CD4-positive, alpha-beta T cell (primary cell): ENCODE data around the gene LZTS3. TPM values are rescaled to one million over a fixed set of nuclear protein-coding genes. Genes with fewer than 3 reads are reported as not detected.

ENCODE experiments used
- ATAC-seq: fragments of 200-7000 bp; cut with Tn5 transposase; one replicate; pipeline ENCODE4 v1.10.0; 2022; ENCODE audit warnings: mild to moderate bottlenecking; ENCODE audit not compliant: poor library complexity
- CTCF ChIA-PET: fragments of 350-600 bp; sonication (Branson Sonifier 250); formaldehyde crosslinking; loops from one replicate; lab custom pipeline; 2021; ENCODE audit warnings: antibody characterized with exemption, inconsistent platforms; lab: Charles Lee
- POLR2A ChIA-PET: fragments of 350-600 bp; sonication (Branson Sonifier 250); formaldehyde crosslinking; loops from one replicate; lab custom pipeline; 2021; ENCODE audit warnings: antibody characterized with exemption, inconsistent platforms; lab: Charles Lee
- DNase-seq, 14 experiments: peaks; one replicate each; pipeline ENCODE4 v3.0.0-alpha.2; 2013 to 2020; ENCODE audit warnings: mixed read lengths in 2 of 14
- H3K27ac ChIP-seq, 2 donors: one replicate each; pipeline versions ENCODE4 v1.5.1 to v1.7.0; 2013; ENCODE audit warnings: low read length in 2 of 2, low read depth in 1 of 2, mild to moderate bottlenecking in 1 of 2
- H3K27me3 ChIP-seq, 2 experiments: 1 replicate in 1 of 2; 2 replicates in 1 of 2; pipeline versions ENCODE4 v1.6.1 to v1.7.0; 2013; ENCODE audit warnings: low read length in 2 of 2, control low read depth in 1 of 2, mild to moderate bottlenecking in 1 of 2, moderate library complexity in 1 of 2; ENCODE audit not compliant: insufficient read depth in 2 of 2, control insufficient read depth in 1 of 2
- H3K36me3 ChIP-seq: one replicate; pipeline ENCODE4 v1.6.1; 2013; ENCODE audit warnings: low read length, control low read depth; ENCODE audit not compliant: insufficient read depth
- H3K4me1 ChIP-seq: one replicate; pipeline ENCODE4 v1.6.1; 2013; ENCODE audit warnings: low read length, control low read depth; ENCODE audit not compliant: insufficient read depth
- H3K4me3 ChIP-seq: one replicate; pipeline ENCODE4 v1.5.1; 2013; ENCODE audit warnings: mild to moderate bottlenecking, low read length, moderate library complexity
- H3K9me3 ChIP-seq, 2 experiments: 1 replicate in 1 of 2; 2 replicates in 1 of 2; pipeline versions ENCODE4 v1.6.1 to v1.7.0; 2013; ENCODE audit warnings: low read length in 2 of 2, mild to moderate bottlenecking in 2 of 2, control low read depth in 1 of 2, moderate library complexity in 1 of 2; ENCODE audit not compliant: control insufficient read depth in 1 of 2, insufficient read depth in 1 of 2
- H3K27ac Mint-ChIP-seq: one replicate; pipeline ENCODE4 v1.8.0; 2020; ENCODE audit warnings: mixed read lengths
- H3K27me3 Mint-ChIP-seq: one replicate; pipeline ENCODE4 v1.8.0; 2021; ENCODE audit warnings: mixed read lengths
- H3K36me3 Mint-ChIP-seq: one replicate; pipeline ENCODE4 v1.8.0; 2021; ENCODE audit warnings: low read depth, mixed read lengths
- H3K4me1 Mint-ChIP-seq: one replicate; pipeline ENCODE4 v1.8.0; 2021; ENCODE audit warnings: low read depth, mixed read lengths
- H3K4me3 Mint-ChIP-seq: one replicate; pipeline ENCODE4 v1.8.0; 2020; ENCODE audit warnings: mild to moderate bottlenecking, mixed read lengths
- H3K9me3 Mint-ChIP-seq: one replicate; pipeline ENCODE4 v1.8.0; 2020; ENCODE audit warnings: mixed read lengths
- intact Hi-C, 2 experiments: fragments of 100-400 bp; cut with DNase I in 1 of 2; cut with micrococcal nuclease in 1 of 2; formaldehyde crosslinking; loops; one replicate each; pipeline versions ENCODE4 v1.15.1 to v1.9.0; 2023 to 2025; cut with DNase I, micrococcal nuclease
- total RNA-seq, 174 experiments: library from RNA in 2 of 174; stranded (reverse) in 2 of 174; gene quantifications; one replicate each; pipeline ENCODE4 v1.2.3 and lab custom pipeline; 2021 to 2026
- TF ChIP-seq, protein P1 (sequence below): fragments of 200-600 bp; IDR thresholded peaks from one replicate; pipeline ENCODE4 v1.8.0; 2022; ENCODE audit warnings: antibody characterized with exemption, mild to moderate bottlenecking

Gene LZTS3
- total RNA-seq, 2 experiments from 2014 or later: 22.2 to 22.4 TPM

DNA sequence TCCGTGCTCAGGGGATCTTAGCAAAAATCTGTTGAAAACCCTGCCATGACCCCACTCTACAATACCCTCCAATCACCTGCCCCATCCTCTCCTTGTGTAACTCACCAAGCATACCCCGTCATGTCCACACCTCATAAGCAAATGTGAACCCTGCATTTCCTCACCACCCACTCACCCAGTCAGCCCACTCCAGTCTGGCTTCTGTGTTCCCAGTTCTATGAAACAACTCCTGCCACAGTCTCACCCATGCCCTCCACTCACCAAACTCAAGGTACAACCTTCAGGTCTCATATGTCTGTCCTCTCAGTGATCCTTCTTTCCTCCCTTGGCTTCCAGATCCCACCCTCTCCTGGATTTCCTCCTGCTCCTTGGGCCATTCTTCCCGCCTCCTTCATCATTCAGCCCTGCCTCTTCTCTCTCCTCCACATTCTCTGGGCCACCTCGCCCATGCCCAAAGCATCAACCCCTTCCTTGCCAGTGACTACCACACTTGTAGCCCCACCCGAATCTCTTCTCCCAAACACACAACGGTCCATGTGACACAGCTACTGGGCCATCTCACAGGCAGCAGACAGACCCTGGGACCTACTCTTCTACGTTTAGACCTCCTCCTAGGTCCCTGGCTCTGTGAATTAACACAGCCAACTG lies 22.4 kb upstream of the LZTS3 start:
- Mint-ChIP-seq H3K4me1 (peaks cover 16% of the 10 kb centered on the region), H3K4me3 (no peak overlapping the region), H3K27me3 (no peaks in the 10 kb centered on the region), H3K36me3 (peaks cover 89% of the 10 kb centered on the region), H3K9me3 (no peaks in the 10 kb centered on the region), H3K27ac (peak overlapping the region; percentile 47)
- TF ChIP-seq, protein P1, sequence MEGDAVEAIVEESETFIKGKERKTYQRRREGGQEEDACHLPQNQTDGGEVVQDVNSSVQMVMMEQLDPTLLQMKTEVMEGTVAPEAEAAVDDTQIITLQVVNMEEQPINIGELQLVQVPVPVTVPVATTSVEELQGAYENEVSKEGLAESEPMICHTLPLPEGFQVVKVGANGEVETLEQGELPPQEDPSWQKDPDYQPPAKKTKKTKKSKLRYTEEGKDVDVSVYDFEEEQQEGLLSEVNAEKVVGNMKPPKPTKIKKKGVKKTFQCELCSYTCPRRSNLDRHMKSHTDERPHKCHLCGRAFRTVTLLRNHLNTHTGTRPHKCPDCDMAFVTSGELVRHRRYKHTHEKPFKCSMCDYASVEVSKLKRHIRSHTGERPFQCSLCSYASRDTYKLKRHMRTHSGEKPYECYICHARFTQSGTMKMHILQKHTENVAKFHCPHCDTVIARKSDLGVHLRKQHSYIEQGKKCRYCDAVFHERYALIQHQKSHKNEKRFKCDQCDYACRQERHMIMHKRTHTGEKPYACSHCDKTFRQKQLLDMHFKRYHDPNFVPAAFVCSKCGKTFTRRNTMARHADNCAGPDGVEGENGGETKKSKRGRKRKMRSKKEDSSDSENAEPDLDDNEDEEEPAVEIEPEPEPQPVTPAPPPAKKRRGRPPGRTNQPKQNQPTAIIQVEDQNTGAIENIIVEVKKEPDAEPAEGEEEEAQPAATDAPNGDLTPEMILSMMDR: no peak
- H3K4me3 ChIP-seq: no peak overlapping the region
- no peak for DNase-seq
- H3K4me1 ChIP-seq: no peaks in the 10 kb centered on the region
- no peaks in the 10 kb centered on the region for H3K9me3 ChIP-seq
- no peaks in the 10 kb centered on the region for H3K27me3 ChIP-seq
- ATAC-seq: no peak
- ChIA-PET POLR2A (no interaction called here), CTCF (no interaction called here)
- H3K27ac ChIP-seq: no peak overlapping the region
- H3K36me3 ChIP-seq: peaks cover 80% of the 10 kb centered on the region
- intact Hi-C loops: no loop called here

DNA sequence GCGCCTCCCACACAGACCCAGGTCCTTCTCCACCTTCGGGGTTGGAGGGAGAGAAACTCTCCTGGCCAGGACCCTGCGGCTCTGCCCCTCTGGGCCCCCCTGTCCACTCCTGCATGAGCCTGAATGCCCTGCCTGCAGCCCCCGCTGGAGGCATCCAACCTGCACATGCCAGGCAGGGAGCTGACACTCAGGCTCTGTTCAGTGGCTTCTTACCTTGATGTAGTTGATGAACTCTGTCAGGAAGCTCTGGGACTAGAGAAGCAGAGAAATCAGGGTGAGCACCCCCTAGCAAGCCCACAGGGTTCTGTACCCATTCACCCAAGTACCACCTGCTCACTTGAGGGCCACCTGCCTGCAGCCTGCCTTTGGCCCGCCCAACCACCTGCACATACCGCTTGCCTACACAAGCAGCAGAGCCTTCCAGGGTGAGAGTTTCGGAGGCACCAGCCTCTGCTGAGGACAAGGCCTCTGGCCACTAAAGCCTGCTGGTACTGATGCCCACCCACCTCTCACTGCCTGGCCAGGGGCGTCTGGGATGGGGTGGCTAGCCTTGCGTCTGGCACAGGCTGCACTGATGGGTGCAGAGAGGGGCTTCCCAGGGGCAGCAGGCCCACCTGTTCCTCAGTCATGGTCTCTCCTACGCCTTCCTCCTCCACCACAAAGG lies 21.4 kb upstream of the LZTS3 start:
- no peak overlapping the region for H3K4me3 Mint-ChIP-seq
- no peaks in the 10 kb centered on the region for H3K27me3 Mint-ChIP-seq
- H3K9me3 Mint-ChIP-seq: no peaks in the 10 kb centered on the region
- H3K27ac ChIP-seq: no peak overlapping the region
- H3K27me3 ChIP-seq: no peaks in the 10 kb centered on the region
- peaks cover 79% of the 10 kb centered on the region for H3K36me3 ChIP-seq
- no peak for ATAC-seq
- no peaks in the 10 kb centered on the region for H3K4me1 ChIP-seq
- POLR2A ChIA-PET: no interaction called here
- intact Hi-C loops: no loop called here
- H3K9me3 ChIP-seq: no peaks in the 10 kb centered on the region
- H3K27ac Mint-ChIP-seq: peak overlapping the region; percentile 47
- H3K4me3 ChIP-seq: no peak overlapping the region
- H3K4me1 Mint-ChIP-seq: peaks cover 16% of the 10 kb centered on the region
- TF ChIP-seq, protein P1: no peak
- peaks cover 88% of the 10 kb centered on the region for H3K36me3 Mint-ChIP-seq
- CTCF ChIA-PET: no interaction called here
- no peak for DNase-seq

DNA sequence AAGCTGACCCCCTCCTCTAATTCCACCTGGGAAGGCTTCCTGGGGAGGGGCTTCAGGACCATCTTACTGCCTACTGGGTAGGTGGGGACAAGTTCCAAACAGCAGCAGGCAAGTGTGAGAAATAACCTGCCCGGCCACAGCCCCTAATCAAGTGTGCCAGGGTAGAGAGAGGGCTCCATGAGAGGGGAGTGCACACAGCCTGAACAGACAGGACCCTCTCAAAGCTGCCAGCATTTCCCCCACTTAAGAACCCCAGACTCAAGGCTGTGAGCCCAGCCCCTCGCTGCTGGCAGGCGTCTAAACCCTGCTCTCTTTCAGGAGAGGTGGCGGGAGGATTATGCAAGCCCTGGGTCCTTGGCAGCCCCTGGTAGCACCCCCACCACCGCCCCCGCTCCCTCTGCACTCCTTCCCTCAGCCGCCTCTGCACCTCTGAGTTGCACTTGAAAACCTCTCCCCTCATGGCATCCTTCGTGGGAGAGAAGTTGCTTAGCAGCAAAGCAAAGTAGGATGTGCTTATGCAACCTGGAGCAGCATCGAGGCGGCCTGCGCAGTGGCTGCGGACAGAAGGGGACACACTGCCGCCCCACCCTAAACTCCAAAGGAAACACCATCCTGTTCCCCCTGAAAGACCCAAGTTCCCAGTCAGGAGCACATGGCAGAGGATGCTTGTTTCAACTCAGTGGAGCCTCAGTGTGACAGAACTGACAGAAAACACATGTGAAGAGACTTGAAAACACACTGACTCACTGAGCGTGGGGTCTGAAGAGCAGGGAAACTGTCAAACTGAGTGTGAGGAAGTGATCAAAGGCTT lies 20.7 kb upstream of the LZTS3 start:
- H3K4me1 ChIP-seq: no peaks in the 10 kb centered on the region
- ATAC-seq (no peak), DNase-seq (no peak)
- POLR2A ChIA-PET: interaction anchor here (1.1 kb wide), 1 partner anchor 37 kb away, joined by 3 read pairs; no protein-coding TSS in a partner anchor
- intact Hi-C loops: no loop called here
- no peaks in the 10 kb centered on the region for H3K9me3 ChIP-seq
- TF ChIP-seq, protein P1: no peak
- no peak overlapping the region for H3K27ac ChIP-seq
- no peaks in the 10 kb centered on the region for H3K27me3 Mint-ChIP-seq
- H3K36me3 ChIP-seq: peaks cover 79% of the 10 kb centered on the region
- no peak overlapping the region for H3K4me3 ChIP-seq
- no peaks in the 10 kb centered on the region for H3K27me3 ChIP-seq
- CTCF ChIA-PET: no interaction called here
- peaks cover 82% of the 10 kb centered on the region for H3K36me3 Mint-ChIP-seq
- no peak overlapping the region for H3K4me3 Mint-ChIP-seq
- H3K27ac Mint-ChIP-seq: no peak overlapping the region
- peaks cover 9% of the 10 kb centered on the region for H3K4me1 Mint-ChIP-seq
- no peaks in the 10 kb centered on the region for H3K9me3 Mint-ChIP-seq
